K562 (cell line): ENCODE data around the gene AKT2. TPM values are rescaled to one million over a fixed set of nuclear protein-coding genes. Genes with fewer than 3 reads are reported as not detected.
A peak's percentile ranks its signal among the peaks of the same experiment; 100 is the strongest.

Experiments used
- PURB ChIP-seq: sonication (generic); formaldehyde crosslinking; IDR thresholded peaks from 2 replicates; pipeline ENCODE4 v1.9.0; 2021; ENCODE audit warnings: low read depth, mild to moderate bottlenecking, missing genetic modification reagents
- RUNX1 ChIP-seq: sonication (generic); IDR thresholded peaks from 2 replicates; pipeline ENCODE4 v1.6.1; 2016; ENCODE audit warnings: antibody characterized with exemption, low read depth
- ZBTB2 ChIP-seq: fragments of 450-650 bp; IDR thresholded peaks from 2 replicates; pipeline ENCODE4 v1.6.1; 2016; ENCODE audit warnings: antibody characterized with exemption
- ZNF12 ChIP-seq: sonication (generic); formaldehyde crosslinking; IDR thresholded peaks from 2 replicates; pipeline ENCODE4 v1.4.0; 2020; ENCODE audit warnings: mild to moderate bottlenecking, missing genetic modification reagents
- polyA plus RNA-seq, 8 experiments: library from polyadenylated mRNA; depleted of rRNA in 4 of 8; stranded (reverse) in 5 of 8; unstranded in 3 of 8; fragments of >200 nt; fragmentation: Nextera tagmentation in 2 of 8; fragmentation: Illumina TruSeq in 1 of 8; extraction: Ambion mirVana in 2 of 8; extraction: Trizol in 1 of 8; gene quantifications; 2 replicates each; pipeline versions ENCODE4 v1.2.1 to v1.2.3, GENCODE V29; 2011 to 2014; ENCODE audit warnings: inconsistent platforms in 1 of 8, missing spikeins in 1 of 8
- total RNA-seq, 7 experiments: library from RNA; depleted of rRNA in 6 of 7; stranded (reverse); fragments of >200 nt in 6 of 7; fragmentation: Illumina TruSeq in 2 of 7; extraction: Trizol in 2 of 7; gene quantifications; 2 replicates each; pipeline versions ENCODE4 v1.2.1 to v1.2.3, GENCODE V29; 2011 to 2021; ENCODE audit warnings: low replicate concordance in 1 of 7
- TF ChIP-seq, protein P1 (sequence below), 2 experiments: fragments of 450-650 bp; formaldehyde crosslinking in 1 of 2; IDR thresholded peaks; 2 replicates each; pipeline versions ENCODE4 v1.4.0 to v1.6.1; 2014 to 2020; ENCODE audit warnings: mild to moderate bottlenecking in 2 of 2, borderline replicate concordance in 1 of 2, low read depth in 1 of 2
- TF ChIP-seq, protein P2 (sequence below): fragments of 450-650 bp; IDR thresholded peaks from 2 replicates; pipeline ENCODE4 v1.6.1; 2017; ENCODE audit warnings: antibody characterized with exemption, mild to moderate bottlenecking
- TF ChIP-seq, protein P3 (sequence below): fragments of 450-650 bp; formaldehyde crosslinking; IDR thresholded peaks from 2 replicates; pipeline ENCODE4 v1.4.0; 2020; ENCODE audit warnings: mild to moderate bottlenecking, moderate library complexity
- TF ChIP-seq, protein P4 (sequence below): fragments of 450-650 bp; formaldehyde crosslinking; IDR thresholded peaks from 2 replicates; pipeline ENCODE4 v1.4.0; 2022; ENCODE audit warnings: missing genetic modification characterization

Gene AKT2
- total and polyA plus RNA-seq, 9 of the 15 experiments (the other 6 are each of a cell fraction or from before 2014, with no cell fraction given) = 1.1 to 132 (median 67.7) TPM

DNA sequence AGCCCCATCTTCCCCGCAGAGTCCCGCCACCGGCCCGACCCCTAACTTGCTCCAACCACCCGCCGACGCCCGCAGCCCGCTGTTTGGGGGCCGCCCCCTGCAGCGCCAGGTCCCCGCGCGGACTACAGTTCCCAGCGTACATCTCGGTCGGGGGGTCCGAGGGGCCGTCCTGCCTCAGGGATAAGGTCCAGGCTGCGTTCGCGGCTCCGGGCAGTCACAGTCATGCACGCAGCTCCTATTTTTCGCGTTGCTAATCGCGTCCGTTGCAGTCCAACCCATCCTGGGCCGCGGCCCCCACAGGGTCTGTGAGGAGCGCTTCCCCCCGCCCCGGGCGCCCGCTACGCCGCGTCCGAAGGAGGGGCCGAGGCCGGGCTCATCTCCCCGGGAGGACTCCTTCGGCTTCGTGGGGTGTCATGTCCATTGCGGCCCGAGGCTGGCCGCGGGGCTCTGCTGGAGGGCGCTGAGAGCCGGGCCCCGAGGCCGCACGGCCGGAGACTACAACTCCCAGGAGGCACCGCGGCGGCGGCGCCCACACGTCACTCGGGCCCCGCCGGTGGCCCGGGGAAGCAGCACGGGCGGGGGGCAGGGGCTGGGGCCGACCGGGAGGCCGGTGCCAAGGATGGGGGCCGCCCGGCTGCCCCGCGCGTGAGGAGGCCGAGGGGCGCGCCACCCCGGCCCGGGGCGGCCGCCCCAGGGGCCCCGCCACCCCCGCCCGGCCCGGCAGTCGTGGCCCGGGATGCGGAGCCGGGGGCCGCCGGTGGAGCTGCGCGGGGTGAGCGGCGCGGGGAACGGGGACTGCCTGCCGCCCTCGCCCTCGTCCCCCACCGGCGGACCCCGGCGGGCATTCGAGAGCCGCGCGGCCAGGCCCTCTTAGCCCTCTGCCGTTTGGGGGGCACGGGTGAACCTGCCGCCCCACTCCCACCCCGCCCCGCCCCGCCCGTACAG lies 94.0 kb downstream of the AKT2 start, which contains the start of gene MAP3K10 (continued):
- TF ChIP-seq, protein P1, sequence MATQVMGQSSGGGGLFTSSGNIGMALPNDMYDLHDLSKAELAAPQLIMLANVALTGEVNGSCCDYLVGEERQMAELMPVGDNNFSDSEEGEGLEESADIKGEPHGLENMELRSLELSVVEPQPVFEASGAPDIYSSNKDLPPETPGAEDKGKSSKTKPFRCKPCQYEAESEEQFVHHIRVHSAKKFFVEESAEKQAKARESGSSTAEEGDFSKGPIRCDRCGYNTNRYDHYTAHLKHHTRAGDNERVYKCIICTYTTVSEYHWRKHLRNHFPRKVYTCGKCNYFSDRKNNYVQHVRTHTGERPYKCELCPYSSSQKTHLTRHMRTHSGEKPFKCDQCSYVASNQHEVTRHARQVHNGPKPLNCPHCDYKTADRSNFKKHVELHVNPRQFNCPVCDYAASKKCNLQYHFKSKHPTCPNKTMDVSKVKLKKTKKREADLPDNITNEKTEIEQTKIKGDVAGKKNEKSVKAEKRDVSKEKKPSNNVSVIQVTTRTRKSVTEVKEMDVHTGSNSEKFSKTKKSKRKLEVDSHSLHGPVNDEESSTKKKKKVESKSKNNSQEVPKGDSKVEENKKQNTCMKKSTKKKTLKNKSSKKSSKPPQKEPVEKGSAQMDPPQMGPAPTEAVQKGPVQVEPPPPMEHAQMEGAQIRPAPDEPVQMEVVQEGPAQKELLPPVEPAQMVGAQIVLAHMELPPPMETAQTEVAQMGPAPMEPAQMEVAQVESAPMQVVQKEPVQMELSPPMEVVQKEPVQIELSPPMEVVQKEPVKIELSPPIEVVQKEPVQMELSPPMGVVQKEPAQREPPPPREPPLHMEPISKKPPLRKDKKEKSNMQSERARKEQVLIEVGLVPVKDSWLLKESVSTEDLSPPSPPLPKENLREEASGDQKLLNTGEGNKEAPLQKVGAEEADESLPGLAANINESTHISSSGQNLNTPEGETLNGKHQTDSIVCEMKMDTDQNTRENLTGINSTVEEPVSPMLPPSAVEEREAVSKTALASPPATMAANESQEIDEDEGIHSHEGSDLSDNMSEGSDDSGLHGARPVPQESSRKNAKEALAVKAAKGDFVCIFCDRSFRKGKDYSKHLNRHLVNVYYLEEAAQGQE (IDR thresholded peaks at IDR 0.05; ENCODE audit: borderline replicate concordance) = no peak
- TF ChIP-seq, protein P1 (CRISPR knock-in tag; IDR thresholded peaks at IDR 0.05; ENCODE audit: low read depth) = 0 out of 2 replicates have a peak, but pooled peaks have one; percentile 74
- TF ChIP-seq, protein P2, sequence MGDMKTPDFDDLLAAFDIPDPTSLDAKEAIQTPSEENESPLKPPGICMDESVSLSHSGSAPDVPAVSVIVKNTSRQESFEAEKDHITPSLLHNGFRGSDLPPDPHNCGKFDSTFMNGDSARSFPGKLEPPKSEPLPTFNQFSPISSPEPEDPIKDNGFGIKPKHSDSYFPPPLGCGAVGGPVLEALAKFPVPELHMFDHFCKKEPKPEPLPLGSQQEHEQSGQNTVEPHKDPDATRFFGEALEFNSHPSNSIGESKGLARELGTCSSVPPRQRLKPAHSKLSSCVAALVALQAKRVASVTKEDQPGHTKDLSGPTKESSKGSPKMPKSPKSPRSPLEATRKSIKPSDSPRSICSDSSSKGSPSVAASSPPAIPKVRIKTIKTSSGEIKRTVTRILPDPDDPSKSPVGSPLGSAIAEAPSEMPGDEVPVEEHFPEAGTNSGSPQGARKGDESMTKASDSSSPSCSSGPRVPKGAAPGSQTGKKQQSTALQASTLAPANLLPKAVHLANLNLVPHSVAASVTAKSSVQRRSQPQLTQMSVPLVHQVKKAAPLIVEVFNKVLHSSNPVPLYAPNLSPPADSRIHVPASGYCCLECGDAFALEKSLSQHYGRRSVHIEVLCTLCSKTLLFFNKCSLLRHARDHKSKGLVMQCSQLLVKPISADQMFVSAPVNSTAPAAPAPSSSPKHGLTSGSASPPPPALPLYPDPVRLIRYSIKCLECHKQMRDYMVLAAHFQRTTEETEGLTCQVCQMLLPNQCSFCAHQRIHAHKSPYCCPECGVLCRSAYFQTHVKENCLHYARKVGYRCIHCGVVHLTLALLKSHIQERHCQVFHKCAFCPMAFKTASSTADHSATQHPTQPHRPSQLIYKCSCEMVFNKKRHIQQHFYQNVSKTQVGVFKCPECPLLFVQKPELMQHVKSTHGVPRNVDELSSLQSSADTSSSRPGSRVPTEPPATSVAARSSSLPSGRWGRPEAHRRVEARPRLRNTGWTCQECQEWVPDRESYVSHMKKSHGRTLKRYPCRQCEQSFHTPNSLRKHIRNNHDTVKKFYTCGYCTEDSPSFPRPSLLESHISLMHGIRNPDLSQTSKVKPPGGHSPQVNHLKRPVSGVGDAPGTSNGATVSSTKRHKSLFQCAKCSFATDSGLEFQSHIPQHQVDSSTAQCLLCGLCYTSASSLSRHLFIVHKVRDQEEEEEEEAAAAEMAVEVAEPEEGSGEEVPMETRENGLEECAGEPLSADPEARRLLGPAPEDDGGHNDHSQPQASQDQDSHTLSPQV = no peak
- TF ChIP-seq RUNX1 (no peak), ZBTB2 (no peak), ZNF12 (CRISPR knock-in tag) (no peak), PURB (no peak)
- TF ChIP-seq, protein P3, sequence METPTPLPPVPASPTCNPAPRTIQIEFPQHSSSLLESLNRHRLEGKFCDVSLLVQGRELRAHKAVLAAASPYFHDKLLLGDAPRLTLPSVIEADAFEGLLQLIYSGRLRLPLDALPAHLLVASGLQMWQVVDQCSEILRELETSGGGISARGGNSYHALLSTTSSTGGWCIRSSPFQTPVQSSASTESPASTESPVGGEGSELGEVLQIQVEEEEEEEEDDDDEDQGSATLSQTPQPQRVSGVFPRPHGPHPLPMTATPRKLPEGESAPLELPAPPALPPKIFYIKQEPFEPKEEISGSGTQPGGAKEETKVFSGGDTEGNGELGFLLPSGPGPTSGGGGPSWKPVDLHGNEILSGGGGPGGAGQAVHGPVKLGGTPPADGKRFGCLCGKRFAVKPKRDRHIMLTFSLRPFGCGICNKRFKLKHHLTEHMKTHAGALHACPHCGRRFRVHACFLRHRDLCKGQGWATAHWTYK (CRISPR knock-in tag) = no peak
- TF ChIP-seq, protein P4, sequence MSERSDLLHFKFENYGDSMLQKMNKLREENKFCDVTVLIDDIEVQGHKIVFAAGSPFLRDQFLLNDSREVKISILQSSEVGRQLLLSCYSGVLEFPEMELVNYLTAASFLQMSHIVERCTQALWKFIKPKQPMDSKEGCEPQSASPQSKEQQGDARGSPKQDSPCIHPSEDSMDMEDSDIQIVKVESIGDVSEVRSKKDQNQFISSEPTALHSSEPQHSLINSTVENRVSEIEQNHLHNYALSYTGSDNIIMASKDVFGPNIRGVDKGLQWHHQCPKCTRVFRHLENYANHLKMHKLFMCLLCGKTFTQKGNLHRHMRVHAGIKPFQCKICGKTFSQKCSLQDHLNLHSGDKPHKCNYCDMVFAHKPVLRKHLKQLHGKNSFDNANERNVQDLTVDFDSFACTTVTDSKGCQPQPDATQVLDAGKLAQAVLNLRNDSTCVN (CRISPR knock-in tag) = no peak
